ENCODE results near the gene FAM20A.

The FAM20A gene

DNA sequence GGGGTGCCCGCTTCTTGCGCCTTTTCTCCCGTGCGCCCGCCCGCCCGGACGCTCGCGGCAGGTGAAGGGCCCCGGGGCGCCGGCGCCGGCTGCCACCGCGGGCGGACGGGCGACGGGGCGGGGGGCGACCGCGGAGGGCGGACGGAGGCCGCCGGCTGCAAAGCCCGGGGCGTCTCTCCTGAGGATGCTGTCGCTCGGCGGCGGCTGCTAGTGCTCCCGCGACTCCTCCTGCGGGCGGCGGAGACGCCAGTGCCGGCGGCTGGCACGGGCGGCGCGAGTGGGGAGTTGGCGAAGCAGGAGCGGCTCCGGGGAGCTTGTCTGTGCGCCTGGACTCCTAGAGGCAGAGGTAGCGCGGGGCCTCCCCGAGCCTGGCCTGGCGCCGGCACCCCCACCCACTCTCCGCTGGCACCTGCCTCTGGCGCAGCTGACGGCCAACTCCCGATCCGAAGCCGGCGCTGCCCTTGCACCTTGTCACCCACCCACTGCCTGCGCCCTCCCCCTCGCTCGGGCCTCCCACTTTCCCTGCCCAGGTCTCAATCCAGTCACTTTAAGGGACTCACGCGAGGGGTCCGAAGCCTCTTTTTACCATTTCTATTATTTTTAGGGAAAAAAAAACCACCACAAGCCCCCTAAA is at the start of gene FAM20A:
TSS of gene FAM20A (minus strand) at position 437 of the 634 bp plus-strand sequence. CDS start 701 bp downstream, outside the sequence.
- TF ChIP-seq, protein P1, sequence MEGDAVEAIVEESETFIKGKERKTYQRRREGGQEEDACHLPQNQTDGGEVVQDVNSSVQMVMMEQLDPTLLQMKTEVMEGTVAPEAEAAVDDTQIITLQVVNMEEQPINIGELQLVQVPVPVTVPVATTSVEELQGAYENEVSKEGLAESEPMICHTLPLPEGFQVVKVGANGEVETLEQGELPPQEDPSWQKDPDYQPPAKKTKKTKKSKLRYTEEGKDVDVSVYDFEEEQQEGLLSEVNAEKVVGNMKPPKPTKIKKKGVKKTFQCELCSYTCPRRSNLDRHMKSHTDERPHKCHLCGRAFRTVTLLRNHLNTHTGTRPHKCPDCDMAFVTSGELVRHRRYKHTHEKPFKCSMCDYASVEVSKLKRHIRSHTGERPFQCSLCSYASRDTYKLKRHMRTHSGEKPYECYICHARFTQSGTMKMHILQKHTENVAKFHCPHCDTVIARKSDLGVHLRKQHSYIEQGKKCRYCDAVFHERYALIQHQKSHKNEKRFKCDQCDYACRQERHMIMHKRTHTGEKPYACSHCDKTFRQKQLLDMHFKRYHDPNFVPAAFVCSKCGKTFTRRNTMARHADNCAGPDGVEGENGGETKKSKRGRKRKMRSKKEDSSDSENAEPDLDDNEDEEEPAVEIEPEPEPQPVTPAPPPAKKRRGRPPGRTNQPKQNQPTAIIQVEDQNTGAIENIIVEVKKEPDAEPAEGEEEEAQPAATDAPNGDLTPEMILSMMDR (IDR thresholded peaks at IDR 0.05; ENCODE audit: insufficient read depth, missing control alignments), result no peak
- DNase-seq (ENCODE audit: insufficient read length, low spot score), result peak; percentile 32
- no peak for FAIRE-seq

DNA sequence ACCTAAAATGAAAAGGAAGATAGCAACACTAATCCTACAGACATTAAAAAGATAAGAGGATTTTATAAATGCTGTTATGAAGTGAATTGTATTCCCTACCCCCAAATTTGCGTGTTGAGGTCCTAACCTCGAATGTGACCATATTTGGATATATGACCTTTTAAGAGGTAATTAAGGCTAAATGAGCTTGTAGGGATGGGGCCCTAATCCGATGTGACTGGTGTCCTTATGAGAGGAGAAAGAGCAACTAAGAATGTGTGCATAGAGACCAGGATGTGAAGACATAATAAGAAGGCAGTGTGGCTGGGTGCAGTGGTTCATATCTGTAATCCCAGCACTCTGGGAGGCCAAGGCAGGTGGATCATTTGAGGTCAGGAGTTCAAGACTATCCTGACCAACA is 48.2 kb upstream of the FAM20A start:
- FAIRE-seq, result no peak
- no peak for DNase-seq (ENCODE audit: insufficient read length, low spot score)
- TF ChIP-seq, protein P1 (IDR thresholded peaks at IDR 0.05; ENCODE audit: insufficient read depth, missing control alignments), result no peak

DNA sequence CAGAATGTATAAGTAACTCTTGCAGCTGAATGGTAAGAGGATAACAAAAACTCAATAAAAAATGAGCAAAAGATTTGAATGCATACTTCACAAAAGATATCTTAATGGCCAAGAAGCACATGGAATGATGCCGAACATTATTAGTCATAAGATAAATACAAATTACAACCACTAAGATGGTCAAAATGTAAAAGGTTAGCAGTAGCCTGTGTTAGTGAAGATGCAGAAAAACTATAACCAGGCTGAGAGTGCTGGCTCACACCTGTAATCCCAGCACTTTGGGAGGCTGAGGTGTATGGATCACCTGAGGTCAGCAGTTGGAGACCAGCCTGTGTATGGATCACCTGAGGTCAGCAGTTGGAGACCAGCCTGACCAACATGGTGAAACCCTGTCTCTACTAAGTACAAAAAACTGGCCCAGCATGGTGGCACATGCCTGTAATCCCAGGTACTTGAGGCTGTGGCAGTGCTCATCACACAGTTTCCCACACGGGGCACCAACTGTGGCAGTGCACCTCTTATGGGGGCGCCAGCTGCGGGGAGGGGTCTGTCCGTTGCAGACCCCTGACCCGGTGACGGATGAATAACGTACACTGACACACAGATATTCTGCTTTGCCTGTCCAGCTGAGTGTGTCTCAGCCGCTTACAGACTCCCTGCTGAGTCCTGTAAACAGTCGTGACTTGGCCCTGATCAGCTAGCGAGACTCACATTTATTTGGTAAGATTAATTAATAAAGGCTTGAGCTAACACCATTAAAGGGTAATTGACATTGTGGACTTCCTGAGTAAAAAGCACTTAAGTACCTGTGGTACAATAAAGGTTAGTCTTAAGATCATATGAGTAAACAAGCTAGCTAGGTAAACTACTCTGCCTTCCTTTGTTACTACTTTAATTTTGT is 45.7 kb upstream of the FAM20A start:
- TF ChIP-seq, protein P1 (IDR thresholded peaks at IDR 0.05; ENCODE audit: insufficient read depth, missing control alignments), result no peak

DNA sequence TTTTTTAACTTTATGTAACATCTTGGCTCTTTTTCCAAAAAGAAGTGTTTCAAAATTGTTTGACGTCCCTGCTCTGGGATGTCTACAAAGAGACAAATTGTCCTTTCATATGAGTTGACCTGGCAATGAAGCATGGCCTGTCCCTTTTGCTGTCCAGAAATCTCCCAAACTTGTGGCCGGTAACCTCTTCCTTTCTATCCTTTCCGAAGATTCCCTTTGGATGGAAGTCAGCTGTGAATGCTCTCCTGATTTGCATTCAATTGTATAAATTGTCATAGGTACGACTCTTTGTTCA is 40.9 kb upstream of the FAM20A start:
- FAIRE-seq, result no peak
- TF ChIP-seq, protein P1 (IDR thresholded peaks at IDR 0.05; ENCODE audit: insufficient read depth, missing control alignments), result no peak
- DNase-seq (ENCODE audit: insufficient read length, low spot score), result no peak

More for the DNA sequence above, 45.7 kb upstream of the FAM20A start:
- FAIRE-seq (no peak), DNase-seq (ENCODE audit: insufficient read length, low spot score) (no peak)

DNA sequence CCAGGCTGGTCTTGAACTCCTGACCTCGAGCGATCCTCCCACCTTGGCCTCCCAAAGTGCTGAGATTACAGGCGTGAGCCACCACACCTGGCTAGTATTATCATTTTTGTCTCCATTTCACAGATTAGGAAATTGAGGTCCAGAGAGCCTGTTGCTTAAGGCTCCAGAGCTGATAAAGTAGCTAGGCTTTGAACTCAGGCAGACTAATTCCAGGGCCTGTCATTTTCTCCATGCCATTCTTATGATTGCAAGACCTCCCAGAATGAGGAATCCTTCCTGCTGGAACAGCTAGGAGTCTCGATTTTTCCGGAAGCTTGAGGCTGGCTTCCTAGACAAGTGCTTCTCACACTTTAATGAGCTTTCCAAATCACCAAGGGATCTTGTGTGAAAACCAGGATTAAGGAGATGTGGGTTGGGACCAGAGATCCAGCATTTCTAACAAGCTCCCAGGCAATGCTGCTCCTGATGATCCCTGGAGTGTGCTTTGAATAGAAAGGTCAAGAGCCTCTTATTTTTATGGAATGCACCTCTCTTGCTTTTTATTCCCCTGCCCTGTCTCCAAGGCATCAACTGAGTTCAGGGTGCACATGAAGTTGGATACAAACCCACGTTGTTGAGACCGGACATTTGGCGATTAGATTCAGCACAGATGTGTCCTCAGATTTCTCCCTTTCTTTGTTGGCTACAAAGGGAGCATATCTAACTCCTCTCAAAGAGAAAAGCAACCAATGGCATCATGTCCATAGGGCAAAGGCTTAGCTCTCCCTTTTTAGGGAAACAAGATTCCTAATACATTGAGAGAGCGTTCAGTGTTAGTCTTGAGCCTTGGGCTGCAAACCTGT is 40.3 kb upstream of the FAM20A start:
- TF ChIP-seq, protein P1 (IDR thresholded peaks at IDR 0.05; ENCODE audit: insufficient read depth, missing control alignments), result no peak
- DNase-seq (ENCODE audit: insufficient read length, low spot score), result no peak
- no peak for FAIRE-seq

DNA sequence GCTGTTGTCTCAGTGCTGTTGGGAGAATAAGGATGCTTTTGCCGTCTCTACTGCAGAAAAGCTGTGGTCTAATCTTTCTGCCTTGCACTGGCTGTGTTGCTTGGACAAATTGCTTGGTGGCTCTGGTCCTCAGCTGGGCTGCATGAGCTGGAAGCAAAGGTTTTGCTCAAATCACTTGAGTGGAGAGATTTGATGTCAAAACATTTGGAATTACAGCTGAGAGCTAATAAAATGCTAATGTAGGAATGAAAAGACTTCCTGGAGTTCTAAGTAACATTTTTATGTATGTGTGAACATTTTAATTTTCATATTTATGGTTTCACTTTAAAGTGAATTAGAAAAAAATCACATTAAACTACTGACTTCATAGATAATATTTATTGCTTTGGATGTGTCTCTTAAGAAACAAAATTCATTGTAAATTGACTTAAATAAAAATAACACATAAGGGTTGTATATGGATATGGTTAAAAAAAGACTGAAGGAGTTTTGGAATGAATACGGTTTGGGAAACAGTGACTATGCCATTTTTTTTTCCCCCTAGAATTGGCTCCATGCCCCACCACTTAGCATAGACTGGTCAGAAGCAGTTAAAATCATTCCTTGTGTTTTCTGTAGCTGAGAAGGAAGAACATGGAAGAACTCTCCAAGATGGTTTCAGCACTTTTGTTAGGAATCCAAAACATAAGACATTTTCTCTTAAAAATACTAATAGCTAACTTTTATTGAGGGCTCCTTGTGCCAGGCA is 39.2 kb upstream of the FAM20A start:
- TF ChIP-seq, protein P1 (IDR thresholded peaks at IDR 0.05; ENCODE audit: insufficient read depth, missing control alignments), result no peak
- FAIRE-seq (no peak), DNase-seq (ENCODE audit: insufficient read length, low spot score) (no peak)

All from D721Med (cell line).